Psoas muscle (tissue), 8 donors: ENCODE measurements around the gene CLCNKA. TPM values are rescaled to one million over a fixed set of nuclear protein-coding genes. Genes with fewer than 3 reads are reported as not detected.

Source experiments
- ATAC-seq, 4 donors: fragments of 200-7000 bp; cut with Tn5 transposase; one replicate each; pipeline ENCODE4 v1.9.1; 2020; ENCODE audit warnings: moderate library complexity in 3 of 4, mild to moderate bottlenecking in 2 of 4
- DNase-seq, 2 donors: peaks; one replicate each; pipeline ENCODE4 v3.0.0-alpha.2; 2020
- H3K27ac ChIP-seq: fragments of 200-600 bp; one replicate; pipeline ENCODE4 v1.8.0; 2022
- H3K27me3 ChIP-seq, 3 donors: fragments of 200-600 bp in 1 of 3; one replicate each; pipeline versions ENCODE4 v1.6.1 to v1.8.0; 2013 to 2022; ENCODE audit warnings: low read length in 2 of 3, mild to moderate bottlenecking in 2 of 3, moderate library complexity in 1 of 3; ENCODE audit not compliant: insufficient read depth in 3 of 3
- H3K36me3 ChIP-seq, 2 donors: fragments of 200-600 bp in 1 of 2; one replicate each; pipeline versions ENCODE4 v1.6.1 to v1.8.0; 2013 to 2022; ENCODE audit warnings: low read depth in 1 of 2, mild to moderate bottlenecking in 1 of 2, moderate library complexity in 1 of 2; ENCODE audit not compliant: insufficient read depth in 1 of 2
- H3K4me1 ChIP-seq: fragments of 200-600 bp; one replicate; pipeline ENCODE4 v1.8.0; 2022
- H3K4me3 ChIP-seq: fragments of 200-600 bp; one replicate; pipeline ENCODE4 v1.8.0; 2022; ENCODE audit warnings: mild to moderate bottlenecking
- H3K9me3 ChIP-seq: fragments of 200-600 bp; one replicate; pipeline ENCODE4 v1.8.0; 2022
- WGBS, 3 donors: extraction: QIAGEN DNeasy Blood & Tissue Kit; methylation state at CpG; one replicate each; pipeline versions ENCODE4 v1.1.6 to v1.1.7; 2013; 5-methylcytosine and 5-hydroxymethylcytosine counted together
- intact Hi-C, 2 donors: fragments of 100-400 bp; cut with DNase I; formaldehyde crosslinking; loops; one replicate each; pipeline versions ENCODE4 v1.11.0 to v1.14.2; 2022
- polyA plus RNA-seq, 3 donors: library from polyadenylated mRNA; stranded (reverse); fragments of 200-250 nt; gene quantifications; one replicate each; pipeline ENCODE4 v1.2.3, GENCODE V29; 2013
- total RNA-seq, 4 donors: library from RNA; stranded (reverse); fragmentation: NEBNext Ultra II Directional in 2 of 4; extraction: Animal tissue kit (Norgen Biotek cat#: 25700) in 2 of 4; gene quantifications; one replicate each; pipeline versions ENCODE4 v1.2.1 to v1.2.4, GENCODE V29; 2021 to 2023
- TF ChIP-seq, protein P1 (sequence below): fragments of 200-600 bp; IDR thresholded peaks from one replicate; pipeline ENCODE4 v1.8.0; 2022; ENCODE audit warnings: antibody characterized with exemption
- donor health status: healthy with polysubstance abuse.
- donor health status: DM: no; HTN: no; CAD: no; lungs with moderate emphysema.
- donor health status: Bipolar disorder and iron deficiency.
- donor health status: healthy.
- donor health status: DM: yes; HTN: yes; CAD: no.
- donor health status: DM: no; HTN: no; CAD: no.
- donor health status: DM: no; HTN: no; CAD: no.
- donor health status: DM: yes; HTN: yes; CAD: no.

The CLCNKA gene
- total and polyA plus RNA-seq, 7 donors, result 0.30 to 2.2 (median 1.2) TPM

DNA sequence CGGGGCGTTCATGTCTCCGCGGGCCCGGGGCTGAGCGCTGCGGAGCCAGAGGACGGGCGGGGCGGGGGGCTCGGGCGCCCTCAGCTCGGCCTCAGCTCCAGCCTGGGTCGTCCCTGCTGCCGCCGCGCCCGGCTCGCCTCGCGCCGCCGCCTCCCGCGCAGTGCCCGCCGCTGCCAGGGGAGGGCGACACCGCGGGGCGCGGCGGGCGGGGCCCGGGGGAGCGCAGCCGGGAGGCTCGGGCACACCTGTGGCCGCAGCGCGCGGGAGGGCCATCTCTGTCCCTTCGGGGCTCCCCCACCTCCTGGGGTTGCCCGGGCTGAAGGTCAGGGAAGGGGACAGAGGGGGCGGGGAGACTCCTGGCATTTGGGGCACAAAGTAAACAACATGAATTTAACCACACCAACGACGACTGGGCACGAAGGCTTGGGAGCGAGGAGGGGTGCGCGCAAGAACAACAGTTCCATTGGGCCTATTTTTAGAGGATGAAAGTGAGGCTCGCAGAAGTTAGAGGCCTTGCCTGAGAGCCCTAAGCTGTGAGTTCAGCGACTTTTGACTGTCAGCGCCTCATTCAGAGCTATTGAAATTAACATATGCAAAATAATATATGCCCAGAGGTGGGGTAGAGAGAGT, 51.8 kb downstream of the CLCNKA start, which contains the start of gene FAM131C:
FAM131C (minus strand) TSS at position 162 of the 630 bp plus-strand sequence. CDS start 209 bp downstream, outside the sequence.
- TF ChIP-seq, protein P1, sequence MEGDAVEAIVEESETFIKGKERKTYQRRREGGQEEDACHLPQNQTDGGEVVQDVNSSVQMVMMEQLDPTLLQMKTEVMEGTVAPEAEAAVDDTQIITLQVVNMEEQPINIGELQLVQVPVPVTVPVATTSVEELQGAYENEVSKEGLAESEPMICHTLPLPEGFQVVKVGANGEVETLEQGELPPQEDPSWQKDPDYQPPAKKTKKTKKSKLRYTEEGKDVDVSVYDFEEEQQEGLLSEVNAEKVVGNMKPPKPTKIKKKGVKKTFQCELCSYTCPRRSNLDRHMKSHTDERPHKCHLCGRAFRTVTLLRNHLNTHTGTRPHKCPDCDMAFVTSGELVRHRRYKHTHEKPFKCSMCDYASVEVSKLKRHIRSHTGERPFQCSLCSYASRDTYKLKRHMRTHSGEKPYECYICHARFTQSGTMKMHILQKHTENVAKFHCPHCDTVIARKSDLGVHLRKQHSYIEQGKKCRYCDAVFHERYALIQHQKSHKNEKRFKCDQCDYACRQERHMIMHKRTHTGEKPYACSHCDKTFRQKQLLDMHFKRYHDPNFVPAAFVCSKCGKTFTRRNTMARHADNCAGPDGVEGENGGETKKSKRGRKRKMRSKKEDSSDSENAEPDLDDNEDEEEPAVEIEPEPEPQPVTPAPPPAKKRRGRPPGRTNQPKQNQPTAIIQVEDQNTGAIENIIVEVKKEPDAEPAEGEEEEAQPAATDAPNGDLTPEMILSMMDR, result peak; percentile 57
- DNase-seq, result no peak
- 2 to 9% (median 7%) methylated on average over 11 to 54 of the region's 54 CpGs for WGBS, 3 donors
- peak within 1 kb of the TSS; percentile 52 for H3K4me3 ChIP-seq
- no peaks in the 10 kb centered on the region for H3K36me3 ChIP-seq
- H3K27me3 ChIP-seq, result peaks cover 0 to 18% (median 2%) of the 10 kb centered on the region in 3 donors
- peak; percentile 25 to 61 (median 51) for ATAC-seq
- H3K9me3 ChIP-seq, result no peaks in the 10 kb centered on the region
- no peak within 1 kb of the TSS for H3K27ac ChIP-seq
- intact Hi-C loops, result no loop called here
- H3K4me1 ChIP-seq, result no peaks in the 10 kb centered on the region

DNA sequence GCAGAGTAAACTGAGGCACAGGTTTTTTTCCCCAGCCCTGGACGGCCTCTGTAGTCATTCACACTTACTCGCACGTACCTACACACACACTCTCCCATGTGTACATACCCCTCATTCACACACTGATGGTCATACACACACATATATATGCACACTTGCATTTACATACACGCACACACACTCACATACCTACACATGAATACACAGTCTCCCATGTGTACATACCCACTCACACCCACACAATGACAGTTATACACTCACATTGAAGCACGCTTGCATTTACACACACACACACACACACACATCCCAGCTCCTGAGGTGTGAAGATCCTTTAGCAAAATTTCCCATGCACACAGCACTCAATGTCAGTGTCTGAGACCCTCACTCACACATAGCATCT, 52.4 kb downstream of the CLCNKA start:
- WGBS, 3 donors, result 88 to 95% (median 91%) methylated on average over 5 of the region's 5 CpGs
- Histone ChIP-seq H3K27me3 (peaks cover 0 to 18% (median 2%) of the 10 kb centered on the region in 3 donors), H3K36me3 (no peaks in the 10 kb centered on the region), H3K4me1 (no peaks in the 10 kb centered on the region), H3K4me3 (no peak overlapping the region), H3K27ac (no peak overlapping the region), H3K9me3 (no peaks in the 10 kb centered on the region)
- DNase-seq (no peak), ATAC-seq (no peak)
- TF ChIP-seq, protein P1, result no peak
- intact Hi-C loops, result no loop called here

DNA sequence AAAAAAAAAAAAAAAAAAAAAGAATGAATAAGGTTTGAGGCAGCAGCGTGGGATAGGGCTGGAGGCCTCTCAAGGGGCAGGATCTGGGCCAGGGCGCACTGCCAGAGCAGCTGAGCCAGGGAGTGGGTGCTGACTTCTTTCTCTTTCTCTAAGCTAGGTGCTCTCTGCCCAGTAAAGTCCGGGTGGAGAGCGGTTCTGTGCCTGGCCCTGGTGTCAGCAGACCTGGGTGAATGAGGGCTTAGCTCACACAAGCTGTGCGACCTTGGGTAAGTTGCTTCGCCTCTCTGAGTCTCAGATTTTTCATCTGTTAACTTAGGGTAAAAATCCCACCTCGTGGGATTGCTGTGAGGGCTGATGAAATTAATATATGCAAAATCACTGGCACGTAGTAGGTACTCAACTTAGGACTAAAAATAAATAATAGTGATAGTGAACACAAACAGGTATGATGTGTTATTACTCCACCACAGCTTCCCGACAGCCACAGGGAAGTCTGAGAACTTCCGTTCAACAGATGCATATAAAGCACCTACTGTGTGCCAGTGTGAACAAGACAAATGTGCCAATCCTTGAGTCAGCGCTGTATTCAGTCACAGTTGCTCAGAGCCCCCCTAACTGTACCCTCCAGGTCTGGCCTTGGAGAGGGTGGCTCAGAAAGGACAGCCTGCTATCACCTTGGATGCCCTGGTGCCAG, 53.6 kb downstream of the CLCNKA start:
- peaks cover 0 to 18% (median 2%) of the 10 kb centered on the region in 3 donors for H3K27me3 ChIP-seq
- H3K27ac ChIP-seq, result no peak overlapping the region
- no peaks in the 10 kb centered on the region for H3K4me1 ChIP-seq
- H3K4me3 ChIP-seq, result no peak overlapping the region
- WGBS, 3 donors, result 59 to 74% (median 62%) methylated on average over 11 of the region's 11 CpGs
- DNase-seq (peak in 1 of 2 donors; percentile 59), ATAC-seq (peak in 1 of 4 donors; percentile 26)
- H3K9me3 ChIP-seq, result no peaks in the 10 kb centered on the region
- intact Hi-C loops, result loop anchor here in 1 of 2 donors (5.0 kb wide), 1 partner anchor 167 kb away; no protein-coding TSS in a partner anchor
- TF ChIP-seq, protein P1, result no peak
- H3K36me3 ChIP-seq, result no peaks in the 10 kb centered on the region

DNA sequence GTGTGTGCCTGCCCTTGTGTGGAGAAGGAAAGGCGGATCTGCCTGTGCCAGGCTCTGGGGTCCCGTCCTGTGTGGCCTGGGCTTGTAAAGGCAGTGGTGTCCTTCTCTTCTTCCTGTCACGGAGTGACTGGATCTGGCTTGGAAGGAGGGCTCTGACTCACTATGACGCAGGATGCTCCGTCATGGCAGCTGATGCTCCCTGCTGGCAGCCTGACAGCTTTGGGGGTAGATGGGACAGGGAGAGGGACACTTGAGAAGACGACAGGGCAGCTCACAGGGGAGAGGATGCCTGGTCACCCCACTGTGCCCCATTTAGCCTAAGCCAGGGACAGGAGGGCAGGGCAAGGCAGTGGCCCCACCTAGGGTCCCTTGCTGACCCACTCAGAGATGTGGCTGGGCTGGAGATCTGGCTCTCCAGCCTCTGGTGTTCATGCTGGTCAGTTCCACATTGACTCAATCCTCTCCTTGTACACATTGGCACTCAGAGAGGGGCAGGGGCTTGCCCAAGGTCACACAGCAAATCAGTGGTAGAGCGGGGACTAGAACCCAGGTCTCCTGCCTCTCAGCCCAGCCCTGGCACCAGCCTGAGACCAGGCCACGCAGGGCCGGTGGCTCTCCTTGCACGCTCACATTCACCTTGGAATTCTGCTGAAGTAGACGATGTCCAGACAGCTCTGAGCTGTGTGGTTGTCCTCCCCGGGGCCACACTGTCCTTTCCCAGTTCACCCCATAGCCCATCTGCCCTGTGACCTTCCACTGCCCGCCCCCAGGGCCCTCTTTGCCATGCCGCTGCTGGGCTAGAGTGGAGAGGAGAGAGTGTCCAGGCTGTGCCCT, 54.4 kb downstream of the CLCNKA start:
- peaks cover 0 to 18% (median 2%) of the 10 kb centered on the region in 3 donors for H3K27me3 ChIP-seq
- DNase-seq, result peak; percentile 67 to 74
- no peak overlapping the region for H3K4me3 ChIP-seq
- 72 to 79% (median 75%) methylated on average over 14 of the region's 14 CpGs for WGBS, 3 donors
- ATAC-seq, result peak; percentile 45 to 61 (median 60)
- intact Hi-C loops, result loop anchor here in 1 of 2 donors (5.0 kb wide), 1 partner anchor 166 kb away; no protein-coding TSS in a partner anchor
- TF ChIP-seq, protein P1, result no peak
- no peaks in the 10 kb centered on the region for H3K4me1 ChIP-seq
- H3K9me3 ChIP-seq, result no peaks in the 10 kb centered on the region
- no peak overlapping the region for H3K27ac ChIP-seq
- no peaks in the 10 kb centered on the region for H3K36me3 ChIP-seq
